Spinal cord (tissue), 10 donors: ENCODE measurements around the gene RNF126. TPM values are rescaled to one million over a fixed set of nuclear protein-coding genes. Genes with fewer than 3 reads are reported as not detected.
"Not testable (repeated sequence)": the region's sequence is repeated elsewhere in the genome, so short reads cannot be mapped to it uniquely, and the experiment has no call there.

Experiments
- DNase-seq, 6 donors: peaks; one replicate each; pipeline versions ENCODE4 v3.0.0 to v3.0.0-alpha.2; 2013 to 2015; ENCODE audit warnings: low spot score in 6 of 6, low read depth in 4 of 6
- H3K27ac ChIP-seq: one replicate; pipeline ENCODE4 v1.5.1; 2013; ENCODE audit warnings: low read depth, low read length, control low read depth
- H3K27me3 ChIP-seq: one replicate; pipeline ENCODE4 v1.6.1; 2013; ENCODE audit warnings: low read length; ENCODE audit not compliant: control insufficient read depth, insufficient read depth
- H3K36me3 ChIP-seq: one replicate; pipeline ENCODE4 v1.6.1; 2013; ENCODE audit warnings: low read length; ENCODE audit not compliant: control insufficient read depth, insufficient read depth
- H3K4me1 ChIP-seq: one replicate; pipeline ENCODE4 v1.6.1; 2013; ENCODE audit warnings: low read length; ENCODE audit not compliant: control insufficient read depth, insufficient read depth
- H3K4me3 ChIP-seq: one replicate; pipeline ENCODE4 v1.5.1; 2013; ENCODE audit warnings: low read depth, low read length, control low read depth
- H3K9me3 ChIP-seq: one replicate; pipeline ENCODE4 v1.6.1; 2013; ENCODE audit warnings: low read length; ENCODE audit not compliant: control insufficient read depth, insufficient read depth
- WGBS: methylation state at CpG from one replicate; pipeline ENCODE4 v1.1.5; 2013; ENCODE audit warnings: missing lambda C conversion rate; ENCODE audit not compliant: insufficient coverage; 5-methylcytosine and 5-hydroxymethylcytosine counted together
- polyA plus RNA-seq, 2 donors: library from polyadenylated mRNA; unstranded; fragments of 120-200 nt; gene quantifications; one replicate each; pipeline ENCODE4 v1.2.1, GENCODE V29; 2013; ENCODE audit not compliant: insufficient read length in 2 of 2
- total RNA-seq, 2 donors: library from RNA; depleted of rRNA in 1 of 2; stranded (reverse); fragments of 120-200 nt in 1 of 2; fragments of >200 nt in 1 of 2; gene quantifications; one replicate each; pipeline versions ENCODE4 v1.2.3 to v1.2.4, GENCODE V29; 2013 to 2014
- donor health status: healthy.

The RNF126 gene
- total and polyA plus RNA-seq, 4 donors = 13.4 to 61.6 (median 35.6) TPM

DNA sequence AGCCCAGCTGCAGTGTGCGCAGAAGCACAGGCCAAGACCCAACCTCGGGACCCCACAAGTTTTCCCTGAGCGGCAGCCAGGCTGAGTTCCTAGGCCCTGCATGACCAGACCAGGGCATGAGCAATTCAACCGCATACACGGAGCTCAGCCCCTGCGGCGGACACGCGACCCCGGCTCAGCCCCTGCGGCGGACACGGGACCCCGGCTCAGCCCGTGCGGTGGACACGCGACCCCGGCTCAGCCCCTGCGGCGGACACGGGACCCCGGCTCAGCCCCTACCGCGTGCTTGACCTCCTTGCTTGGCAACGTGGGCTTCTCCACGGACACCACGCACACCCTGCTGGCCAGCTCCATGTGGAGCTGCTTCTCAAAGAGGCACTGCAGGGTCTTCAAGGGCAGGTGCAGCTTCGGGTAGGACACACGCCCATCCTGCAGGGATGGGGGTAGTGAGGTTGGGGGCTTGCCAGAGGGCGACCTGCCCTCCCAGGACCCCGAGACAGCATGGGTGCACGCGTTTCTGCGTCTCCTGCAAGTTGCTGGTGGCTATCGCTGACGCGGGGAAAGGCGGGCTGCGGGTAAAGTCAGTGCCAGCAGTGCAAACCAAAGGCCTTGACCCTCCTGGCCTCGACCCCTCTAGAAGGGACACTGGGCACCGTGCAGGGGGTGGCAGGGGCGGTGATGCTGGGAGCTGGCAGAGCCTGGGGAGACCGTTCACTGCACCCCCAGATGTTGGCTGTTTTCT is 39.7 kb downstream of the RNF126 start:
- DNase-seq = no peak
- Histone ChIP-seq H3K27me3 (no peaks in the 10 kb centered on the region), H3K27ac (no peak overlapping the region), H3K4me3 (no peak overlapping the region), H3K4me1 (no peaks in the 10 kb centered on the region), H3K36me3 (peaks cover 87% of the 10 kb centered on the region), H3K9me3 (no peaks in the 10 kb centered on the region)
- WGBS = 93% methylated on average over 43 of the region's 44 CpGs

- 97% methylated on average over 37 of the region's 37 CpGs for WGBS
- no peak overlapping the region for H3K27ac ChIP-seq
- no peaks in the 10 kb centered on the region for H3K9me3 ChIP-seq
- H3K4me1 ChIP-seq = no peaks in the 10 kb centered on the region
- H3K4me3 ChIP-seq = no peak overlapping the region
- no peaks in the 10 kb centered on the region for H3K27me3 ChIP-seq
- DNase-seq = no peak
- H3K36me3 ChIP-seq = peaks cover 87% of the 10 kb centered on the region
Measured at GRCh38 chr19:622666-623065, 40.3 kb downstream of the RNF126 start.

- H3K36me3 ChIP-seq = peaks cover 90% of the 10 kb centered on the region
- H3K4me3 ChIP-seq = no peak overlapping the region
- H3K9me3 ChIP-seq = no peaks in the 10 kb centered on the region
- DNase-seq = no peak
- no peak overlapping the region for H3K27ac ChIP-seq
- 95% methylated on average over 24 of the region's 24 CpGs for WGBS
- H3K27me3 ChIP-seq = no peaks in the 10 kb centered on the region
- H3K4me1 ChIP-seq = no peaks in the 10 kb centered on the region
Measured at GRCh38 chr19:621819-622218, 41.2 kb downstream of the RNF126 start.

DNA sequence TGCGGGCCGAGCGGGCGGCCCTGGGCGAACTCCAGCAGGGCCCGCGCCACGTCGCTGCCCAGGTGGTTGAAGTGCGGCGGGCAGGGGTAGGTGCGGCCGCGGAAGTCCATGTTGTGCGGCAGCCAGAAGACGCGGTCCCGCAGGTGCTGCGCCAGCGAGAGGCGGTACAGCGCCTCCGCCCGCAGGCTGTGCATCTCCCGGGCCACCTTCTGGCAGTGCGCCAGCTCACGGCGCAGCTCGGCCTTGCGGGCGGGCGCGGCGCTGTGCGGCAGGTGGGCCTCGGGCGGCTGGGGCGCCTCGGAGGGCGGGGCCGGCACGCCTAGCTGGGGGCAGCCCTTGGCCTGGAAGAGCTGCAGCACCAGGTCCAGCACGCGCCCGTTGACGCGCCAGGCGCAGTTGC is 41.8 kb downstream of the RNF126 start:
- not testable (repeated sequence) for H3K27ac ChIP-seq, H3K27me3 ChIP-seq, H3K9me3 ChIP-seq, H3K4me1 ChIP-seq, DNase-seq, H3K4me3 ChIP-seq
- peaks cover 94% of the 10 kb centered on the region for H3K36me3 ChIP-seq
- 98% methylated on average over 47 of the region's 48 CpGs for WGBS

DNA sequence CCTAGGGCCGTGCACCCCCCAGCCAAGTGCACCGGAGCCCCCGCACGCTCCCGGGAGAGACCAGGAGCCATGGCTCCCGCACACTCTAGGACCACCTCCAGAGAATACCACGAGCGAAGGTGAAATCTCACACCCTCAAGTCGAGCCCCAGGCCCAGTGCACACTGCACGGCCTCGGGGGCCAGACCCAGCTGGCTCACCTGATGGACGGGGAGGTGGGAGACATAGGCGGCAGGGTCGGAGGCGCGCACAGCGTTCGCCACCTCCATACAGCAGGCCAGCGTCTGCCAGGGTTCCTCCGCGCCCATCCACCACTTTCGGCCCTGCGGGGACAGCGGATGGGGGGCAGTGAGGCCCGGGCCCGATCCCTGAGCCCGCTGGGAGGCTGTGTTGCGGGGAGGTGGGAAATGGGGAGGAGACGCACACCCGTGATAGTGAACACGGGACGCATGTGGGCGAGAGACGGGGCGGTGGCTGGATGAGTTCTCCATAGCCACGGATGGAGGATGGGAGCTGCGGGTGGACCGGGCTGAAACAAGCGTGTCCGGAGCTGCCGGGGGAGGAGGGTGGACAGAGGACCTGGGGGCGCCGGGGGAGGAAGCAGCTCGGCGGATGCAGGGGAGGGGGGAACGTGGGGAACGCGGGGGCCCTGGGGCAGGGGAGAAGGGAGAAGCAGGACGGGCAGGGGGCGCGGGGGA is 42.7 kb downstream of the RNF126 start:
- no peaks in the 10 kb centered on the region for H3K9me3 ChIP-seq
- H3K36me3 ChIP-seq = peaks cover 91% of the 10 kb centered on the region
- H3K27me3 ChIP-seq = no peaks in the 10 kb centered on the region
- 96% methylated on average over 27 of the region's 51 CpGs for WGBS
- H3K4me3 ChIP-seq = no peak overlapping the region
- DNase-seq = no peak
- no peak overlapping the region for H3K27ac ChIP-seq
- H3K4me1 ChIP-seq = no peaks in the 10 kb centered on the region

DNA sequence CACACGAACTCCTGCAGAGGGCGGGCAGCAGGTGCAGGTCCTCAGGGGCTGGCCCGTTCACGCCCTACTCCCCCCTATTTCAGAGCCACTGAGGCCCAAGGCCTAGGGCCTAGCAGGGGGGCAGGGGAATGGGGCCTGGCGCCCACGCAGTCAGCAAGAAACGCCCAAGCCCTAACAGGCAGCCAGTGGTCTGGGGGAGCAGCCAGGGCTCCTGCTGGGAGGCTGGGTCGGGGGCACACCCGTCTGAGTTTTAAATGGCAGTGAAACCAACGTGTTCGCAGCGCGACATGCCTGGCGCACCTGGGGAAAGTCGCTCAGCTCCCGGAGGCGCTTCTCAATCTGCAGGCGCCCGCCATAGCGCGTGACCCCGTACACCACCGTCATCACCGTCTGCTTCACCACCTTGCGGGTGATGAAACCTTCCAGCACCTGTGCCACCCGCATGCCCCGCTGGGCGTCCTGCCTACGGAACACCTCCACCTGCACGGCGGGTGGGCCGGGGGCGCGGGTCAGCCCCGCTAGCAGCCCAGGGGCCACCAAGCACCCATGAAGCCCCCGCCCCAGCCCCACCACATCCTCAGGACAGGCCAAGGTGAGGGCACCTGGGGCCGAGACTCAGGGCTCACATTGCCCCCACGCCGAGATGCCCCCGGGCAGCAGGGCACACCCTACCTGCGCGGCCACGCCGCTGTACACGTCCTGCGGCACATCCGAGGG is 43.6 kb downstream of the RNF126 start:
- WGBS = 95% methylated on average over 47 of the region's 47 CpGs
- H3K27me3 ChIP-seq = no peaks in the 10 kb centered on the region
- H3K9me3 ChIP-seq = no peaks in the 10 kb centered on the region
- no peak overlapping the region for H3K4me3 ChIP-seq
- no peaks in the 10 kb centered on the region for H3K4me1 ChIP-seq
- DNase-seq = no peak
- no peak overlapping the region for H3K27ac ChIP-seq
- H3K36me3 ChIP-seq = peaks cover 89% of the 10 kb centered on the region

DNA sequence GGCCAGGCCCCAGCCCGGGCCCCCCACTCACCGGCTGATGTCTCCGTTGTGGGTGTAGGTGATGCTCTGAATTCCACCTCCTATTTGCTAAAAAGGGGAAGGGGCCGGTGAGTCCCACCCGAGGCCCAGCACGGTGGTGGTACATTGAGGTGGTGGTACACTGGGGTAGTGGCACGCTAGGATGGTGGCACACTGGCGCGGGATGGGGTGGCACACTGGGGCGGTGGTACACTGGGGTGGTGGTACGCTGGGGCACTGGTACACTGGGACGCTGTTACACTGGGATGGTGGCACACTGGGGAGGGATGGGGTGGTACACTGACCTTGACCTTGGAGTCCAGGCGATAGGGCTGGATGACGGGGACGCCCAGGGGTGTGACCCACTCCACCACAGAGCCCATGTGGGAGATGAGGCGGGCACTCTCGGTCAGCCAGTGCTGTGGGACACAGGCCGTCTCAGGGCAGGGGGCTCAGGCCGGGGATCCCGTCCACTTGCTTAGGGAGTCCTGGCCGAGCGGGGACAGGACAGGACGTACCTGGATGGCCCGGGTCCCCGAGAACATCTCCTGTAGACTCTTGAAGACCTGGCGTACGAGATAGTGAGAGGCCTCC is 44.2 kb downstream of the RNF126 start:
- no peak for DNase-seq
- Histone ChIP-seq H3K4me3 (no peak overlapping the region), H3K9me3 (no peaks in the 10 kb centered on the region), H3K27me3 (no peaks in the 10 kb centered on the region), H3K36me3 (peaks cover 89% of the 10 kb centered on the region), H3K27ac (no peak overlapping the region), H3K4me1 (no peaks in the 10 kb centered on the region)
- 97% methylated on average over 25 of the region's 27 CpGs for WGBS

GRCh38 chr19:618247-618619 is 44.8 kb downstream of the RNF126 start:
- Histone ChIP-seq H3K9me3 (no peaks in the 10 kb centered on the region), H3K4me3 (no peak overlapping the region), H3K27ac (no peak overlapping the region), H3K4me1 (no peaks in the 10 kb centered on the region), H3K36me3 (peaks cover 84% of the 10 kb centered on the region), H3K27me3 (no peaks in the 10 kb centered on the region)
- WGBS = 92% methylated on average over 15 of the region's 19 CpGs
- DNase-seq = no peak

DNA sequence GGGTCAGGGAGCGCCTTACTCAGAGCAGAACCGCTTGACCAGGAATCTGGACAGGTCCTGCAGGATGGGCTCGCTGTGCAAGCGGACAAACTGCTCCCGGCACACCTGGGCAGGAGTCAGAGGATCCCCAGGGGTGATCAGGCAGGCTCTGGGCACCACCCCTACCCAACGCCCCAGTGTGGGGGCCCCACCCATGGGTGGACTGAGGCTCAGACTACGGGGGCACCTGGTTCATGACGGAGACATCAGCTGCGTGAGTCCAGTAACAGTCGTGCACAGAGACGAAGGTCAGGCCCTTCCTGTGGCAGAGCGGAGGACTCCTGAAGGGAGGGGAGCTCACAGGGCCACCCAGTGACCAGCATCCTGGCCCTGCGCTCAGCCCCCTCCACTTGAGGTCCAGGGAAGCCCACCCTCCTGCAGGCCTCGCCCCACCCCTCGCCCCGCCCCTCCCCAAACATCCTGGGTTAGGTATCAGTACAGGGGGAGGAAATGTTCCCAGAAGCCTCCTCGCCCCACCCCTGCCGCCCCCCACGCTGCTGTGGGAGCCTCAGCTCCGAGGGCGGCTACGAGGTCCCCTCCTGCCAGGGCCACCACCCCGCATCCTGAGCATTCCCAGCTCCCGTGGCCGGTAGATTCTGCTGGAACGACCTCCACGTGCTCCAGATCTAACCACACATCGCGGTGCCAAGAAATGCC is 45.3 kb downstream of the RNF126 start:
- Histone ChIP-seq H3K36me3 (peaks cover 84% of the 10 kb centered on the region), H3K27ac (no peak overlapping the region), H3K4me3 (no peak overlapping the region), H3K9me3 (no peaks in the 10 kb centered on the region), H3K27me3 (no peaks in the 10 kb centered on the region), H3K4me1 (no peaks in the 10 kb centered on the region)
- no peak for DNase-seq
- 89% methylated on average over 24 of the region's 29 CpGs for WGBS
